AG09309 (cell line): ENCODE data around the gene C1QL2.

ENCODE experiments used
- DNase-seq: peaks from one replicate; pipeline ENCODE4 v3.0.0-alpha.2; 2010; ENCODE audit warnings: low read depth
- H3K4me3 ChIP-seq: 2 replicates; pipeline ENCODE4 v1.5.1; 2011; ENCODE audit warnings: mild to moderate bottlenecking, low read depth, low read length, moderate library complexity; ENCODE audit not compliant: control insufficient read depth
- CTCF ChIP-seq: IDR thresholded peaks from 2 replicates; pipeline ENCODE4 v1.5.1; 2011; ENCODE audit warnings: mild to moderate bottlenecking, low read depth, low read length, inconsistent platforms; ENCODE audit not compliant: insufficient read depth, control insufficient read depth; ENCODE audit errors: missing control alignments

Gene C1QL2

DNA sequence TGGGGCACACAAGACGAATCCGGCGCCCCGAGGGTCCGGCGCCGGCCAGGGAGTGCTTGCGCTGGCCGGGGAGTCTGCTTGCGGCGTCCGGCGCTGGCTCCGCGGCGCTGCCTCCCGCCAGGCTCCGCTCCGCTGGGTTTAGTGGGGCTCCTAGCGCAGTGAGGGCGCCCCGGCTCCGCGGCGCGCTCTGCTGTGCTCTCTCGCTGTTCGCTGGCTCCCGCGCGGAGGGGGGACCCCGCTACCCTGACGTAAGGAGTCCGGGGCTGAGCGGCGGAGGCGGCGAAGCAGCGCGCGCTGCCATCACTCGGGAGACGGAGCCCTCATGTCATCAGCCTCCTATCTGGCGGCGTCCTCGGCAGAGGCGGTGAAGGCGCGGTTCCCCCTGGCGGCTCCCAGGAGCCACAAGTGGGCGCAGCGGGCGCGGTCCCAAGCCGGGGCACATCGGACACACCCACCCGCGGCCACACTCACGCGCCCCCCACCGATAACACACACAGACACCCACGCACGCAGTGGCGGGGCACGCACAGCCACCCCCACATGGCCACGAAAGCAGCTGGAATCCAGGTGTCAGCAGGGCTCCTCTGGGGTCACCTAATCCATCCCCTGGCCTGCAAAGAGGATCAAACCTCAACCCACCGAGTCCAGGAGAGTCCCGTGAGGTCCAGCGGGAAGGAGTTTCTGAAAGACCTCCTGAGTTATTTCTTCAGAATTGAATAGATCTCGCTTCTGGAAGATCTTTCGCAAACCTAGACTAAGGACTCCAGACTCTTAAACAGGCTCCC is at the start of gene C1QL2:
Gene C1QL2 (minus strand): TSS at position 189 of the 785 bp plus-strand sequence. CDS start 482 bp downstream, outside the sequence.
- DNase-seq: no peak

GRCh38 chr2:119207447-119207846 is 48.9 kb upstream of the C1QL2 start:
- no peak for DNase-seq
- no peak for TF ChIP-seq CTCF
- no peak overlapping the region for H3K4me3 ChIP-seq

More for the DNA sequence above, at the start of gene C1QL2:
- TF ChIP-seq CTCF: no peak
- H3K4me3 ChIP-seq: no peak within 1 kb of the TSS

DNA sequence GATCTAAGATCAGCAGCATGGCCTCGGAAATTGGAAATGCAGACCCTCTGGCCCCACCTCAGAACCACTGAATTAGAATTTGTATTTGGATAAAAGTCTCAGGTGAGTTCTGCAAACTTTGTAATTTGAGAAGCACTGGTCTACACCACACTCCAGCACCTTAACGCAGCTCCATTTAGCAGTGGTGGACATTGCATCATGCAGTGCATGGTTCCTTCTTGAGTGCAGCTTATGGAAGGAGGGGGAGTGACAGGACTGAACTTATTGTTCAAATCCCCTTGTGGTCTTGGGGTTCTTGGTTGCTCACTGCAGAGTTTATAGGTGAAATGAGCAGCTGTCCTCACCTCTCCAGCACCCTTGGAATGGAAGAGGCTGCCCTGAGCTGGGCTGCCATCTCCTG is 47.6 kb upstream of the C1QL2 start:
- TF ChIP-seq CTCF: no peak
- H3K4me3 ChIP-seq: no peak overlapping the region
- DNase-seq: no peak

- TF ChIP-seq CTCF: no peak
- no peak overlapping the region for H3K4me3 ChIP-seq
- DNase-seq: no peak
Measured at GRCh38 chr2:119205001-119205706, 46.6 kb upstream of the C1QL2 start.

- no peak for TF ChIP-seq CTCF
- H3K4me3 ChIP-seq: no peak overlapping the region
- DNase-seq: no peak
Measured at GRCh38 chr2:119204525-119204924, 46.0 kb upstream of the C1QL2 start.

DNA sequence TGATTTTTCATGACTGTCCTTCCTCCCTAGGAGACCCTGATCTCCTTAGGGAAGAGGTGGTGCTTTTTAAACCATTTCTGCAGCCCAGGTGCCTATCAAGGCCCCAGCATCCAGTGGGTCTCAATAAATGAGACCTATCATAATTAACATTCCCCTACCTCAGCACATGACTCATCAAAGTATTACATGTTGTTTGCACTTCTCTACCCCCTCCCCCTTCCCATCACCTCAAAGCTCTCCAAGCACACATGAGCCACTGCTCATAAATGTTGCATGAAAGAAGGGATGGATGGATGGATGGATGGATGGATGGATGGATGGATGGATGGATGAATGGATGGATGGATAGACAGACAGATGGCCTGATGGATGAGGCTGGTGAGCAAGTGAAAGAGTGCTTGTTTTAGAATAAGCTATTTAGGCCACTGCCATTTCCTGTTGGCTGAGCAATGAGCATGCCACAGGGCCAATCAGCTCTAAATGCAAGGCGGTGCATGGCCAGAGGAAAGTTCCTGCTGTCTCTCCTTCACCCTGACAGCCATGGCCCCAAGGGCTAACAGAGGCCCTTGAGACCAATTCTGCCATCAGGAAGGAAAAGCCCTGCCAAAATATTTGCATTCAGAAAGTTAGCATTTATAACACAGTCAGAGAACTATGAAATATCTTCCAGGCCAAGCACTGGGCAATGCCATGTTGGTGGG is 44.2 kb upstream of the C1QL2 start:
- DNase-seq: no peak
- no peak overlapping the region for H3K4me3 ChIP-seq
- no peak for TF ChIP-seq CTCF
